Activated T-cell treated with anti-CD3 and anti-CD28 coated beads for 24 hours (primary cell): ENCODE measurements around the gene PAX6.

Experiments
- DNase-seq: peaks from one replicate; pipeline ENCODE4 v3.0.0-alpha.2; 2020; ENCODE audit warnings: low read depth

The PAX6 gene

GRCh38 chr11:31807799-31808667 is 3.1 kb downstream of the PAX6 start:
- DNase-seq: no peak

- DNase-seq: no peak
Measured at GRCh38 chr11:31806928-31807798, 4.0 kb downstream of the PAX6 start.

- DNase-seq: no peak
Measured at GRCh38 chr11:31806186-31806927, 4.8 kb downstream of the PAX6 start.

- no peak for DNase-seq
Measured at GRCh38 chr11:31805629-31806185, 5.4 kb downstream of the PAX6 start.

- no peak for DNase-seq
Measured at GRCh38 chr11:31805037-31805628, 6.0 kb downstream of the PAX6 start.

GRCh38 chr11:31804312-31805036 is 6.6 kb downstream of the PAX6 start:
- no peak for DNase-seq

- no peak for DNase-seq
Measured at GRCh38 chr11:31803813-31804311, 7.3 kb downstream of the PAX6 start.

GRCh38 chr11:31802990-31803812 is 7.9 kb downstream of the PAX6 start:
- no peak for DNase-seq

- DNase-seq: no peak
Measured at GRCh38 chr11:31802609-31802989, 8.5 kb downstream of the PAX6 start.

GRCh38 chr11:31802000-31802551 is 9.0 kb downstream of the PAX6 start:
- no peak for DNase-seq

- no peak for DNase-seq
Measured at GRCh38 chr11:31801298-31801702, 9.8 kb downstream of the PAX6 start.

- no peak for DNase-seq
Measured at GRCh38 chr11:31800398-31801265, 10.5 kb downstream of the PAX6 start.

- DNase-seq: no peak
Measured at GRCh38 chr11:31799435-31800397, 11.4 kb downstream of the PAX6 start.

- DNase-seq: no peak
Measured at GRCh38 chr11:31798554-31799434, 12.3 kb downstream of the PAX6 start.

GRCh38 chr11:31798057-31798553 is 13.0 kb downstream of the PAX6 start:
- DNase-seq: no peak
